BE2C (cell line): Measurements from ENCODE around the gene TBC1D22A.

Source experiments
- DNase-seq: peaks from one replicate; pipeline ENCODE4 v3.0.0-alpha.2; 2020
- H3K27me3 ChIP-seq: fragments of 250-450 bp; sonication (Bioruptor Pico); 2 replicates; pipeline ENCODE4 v1.5.1; 2020; ENCODE audit warnings: mild to moderate bottlenecking
- H3K36me3 ChIP-seq: fragments of 250-450 bp; sonication (Bioruptor Pico); 2 replicates; pipeline ENCODE4 v1.5.1; 2020; ENCODE audit warnings: mild to moderate bottlenecking
- H3K4me1 ChIP-seq: fragments of 250-450 bp; sonication (Bioruptor Pico); 2 replicates; pipeline ENCODE4 v1.5.1; 2020
- H3K4me3 ChIP-seq: 2 replicates; pipeline ENCODE4 v1.5.1; 2011; ENCODE audit warnings: low read depth, low read length
- H3K9me3 ChIP-seq: fragments of 250-450 bp; sonication (Bioruptor Pico); 2 replicates; pipeline ENCODE4 v1.5.1; 2020
- CTCF ChIP-seq: IDR thresholded peaks from 2 replicates; pipeline ENCODE4 v1.5.1; 2012; ENCODE audit warnings: mild to moderate bottlenecking, low read depth, low read length

The TBC1D22A gene

DNA sequence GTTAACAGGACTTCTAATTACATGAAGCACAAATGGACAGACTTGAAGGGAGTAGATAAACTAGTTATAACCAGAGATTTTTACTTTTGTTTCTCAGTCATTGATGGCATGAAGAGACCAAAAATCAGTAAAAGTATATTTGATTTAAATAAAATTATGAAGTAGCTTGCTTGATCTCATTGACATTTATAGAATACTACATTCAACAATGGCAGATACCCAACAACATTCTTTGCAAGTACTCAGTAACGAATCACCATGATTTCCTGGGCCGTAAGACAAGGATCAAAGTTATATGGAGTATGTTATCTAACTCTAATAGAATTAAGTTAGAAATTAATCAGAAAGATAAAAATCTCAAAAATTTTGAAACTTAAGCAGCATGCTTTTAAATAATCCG is 317.6 kb downstream of the TBC1D22A start:
- Histone ChIP-seq H3K9me3 (no peaks in the 10 kb centered on the region; the same call in 1 of the 2 replicates), H3K4me1 (no peaks in the 10 kb centered on the region; the same call in none of the 2 replicates), H3K27me3 (no peaks in the 10 kb centered on the region), H3K36me3 (no peaks in the 10 kb centered on the region), H3K4me3 (no peak overlapping the region)
- no peak for DNase-seq
- TF ChIP-seq CTCF: no peak

DNA sequence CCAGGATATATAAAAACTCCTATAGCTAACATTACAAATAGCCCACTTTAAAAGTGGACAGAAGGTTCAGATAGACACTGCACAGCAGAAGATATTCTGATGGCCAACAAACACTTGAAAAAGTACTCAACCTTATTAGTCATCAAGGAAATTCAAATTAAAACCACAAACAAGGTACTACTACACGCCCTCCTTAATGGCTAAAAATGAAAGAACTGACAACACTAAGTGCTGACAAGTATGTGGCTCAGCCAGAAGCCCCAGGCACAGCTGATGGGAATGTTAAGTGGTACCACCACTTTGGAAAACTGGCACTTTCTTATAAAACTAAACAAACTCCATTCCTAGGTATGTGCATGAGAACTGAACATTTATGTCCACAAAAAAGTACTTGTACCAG is 320.1 kb downstream of the TBC1D22A start:
- Histone ChIP-seq H3K9me3 (no peaks in the 10 kb centered on the region; the same call in 1 of the 2 replicates), H3K36me3 (no peaks in the 10 kb centered on the region), H3K4me1 (no peaks in the 10 kb centered on the region; the same call in none of the 2 replicates), H3K27me3 (no peaks in the 10 kb centered on the region), H3K4me3 (no peak overlapping the region)
- no peak for TF ChIP-seq CTCF
- DNase-seq: no peak

DNA sequence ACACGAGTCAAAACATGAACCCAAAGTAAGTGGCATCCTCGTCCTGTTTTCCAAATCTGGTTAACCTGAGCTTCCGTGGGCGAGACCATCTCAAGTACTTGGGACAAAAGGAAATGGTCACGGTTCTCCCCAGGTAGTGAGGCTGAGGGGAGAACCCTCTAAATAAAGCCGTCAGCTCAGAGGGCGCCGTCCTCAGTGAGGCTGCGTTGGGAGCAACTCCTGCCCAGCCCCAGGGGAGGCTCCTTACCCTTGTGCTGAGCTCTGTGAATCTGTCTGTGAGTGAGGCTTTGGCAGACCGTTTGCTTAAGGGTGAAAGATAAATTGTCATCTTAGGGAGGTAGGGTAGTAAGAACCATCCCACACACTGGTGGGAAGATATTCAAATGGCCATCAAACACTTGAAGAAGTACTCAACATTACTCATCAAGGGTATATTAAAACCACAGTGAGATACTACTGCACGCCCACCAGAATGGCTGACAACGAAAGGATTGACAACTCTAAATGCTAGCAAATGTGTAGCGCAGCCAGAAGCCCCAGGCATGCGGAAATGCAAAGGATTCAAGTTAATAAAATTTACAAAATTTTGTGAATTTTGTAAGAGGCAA is 321.0 kb downstream of the TBC1D22A start:
- TF ChIP-seq CTCF: no peak
- no peaks in the 10 kb centered on the region; the same call in 1 of the 2 replicates for H3K9me3 ChIP-seq
- no peaks in the 10 kb centered on the region for H3K27me3 ChIP-seq
- no peaks in the 10 kb centered on the region for H3K36me3 ChIP-seq
- H3K4me3 ChIP-seq: no peak overlapping the region
- no peaks in the 10 kb centered on the region; the same call in none of the 2 replicates for H3K4me1 ChIP-seq
- DNase-seq: no peak

- Histone ChIP-seq H3K4me3 (no peak overlapping the region), H3K36me3 (no peaks in the 10 kb centered on the region), H3K27me3 (no peaks in the 10 kb centered on the region), H3K9me3 (no peaks in the 10 kb centered on the region; the same call in 1 of the 2 replicates), H3K4me1 (no peaks in the 10 kb centered on the region; the same call in none of the 2 replicates)
- TF ChIP-seq CTCF: no peak
- DNase-seq: no peak
Measured at GRCh38 chr22:47084226-47084625, 321.8 kb downstream of the TBC1D22A start.

DNA sequence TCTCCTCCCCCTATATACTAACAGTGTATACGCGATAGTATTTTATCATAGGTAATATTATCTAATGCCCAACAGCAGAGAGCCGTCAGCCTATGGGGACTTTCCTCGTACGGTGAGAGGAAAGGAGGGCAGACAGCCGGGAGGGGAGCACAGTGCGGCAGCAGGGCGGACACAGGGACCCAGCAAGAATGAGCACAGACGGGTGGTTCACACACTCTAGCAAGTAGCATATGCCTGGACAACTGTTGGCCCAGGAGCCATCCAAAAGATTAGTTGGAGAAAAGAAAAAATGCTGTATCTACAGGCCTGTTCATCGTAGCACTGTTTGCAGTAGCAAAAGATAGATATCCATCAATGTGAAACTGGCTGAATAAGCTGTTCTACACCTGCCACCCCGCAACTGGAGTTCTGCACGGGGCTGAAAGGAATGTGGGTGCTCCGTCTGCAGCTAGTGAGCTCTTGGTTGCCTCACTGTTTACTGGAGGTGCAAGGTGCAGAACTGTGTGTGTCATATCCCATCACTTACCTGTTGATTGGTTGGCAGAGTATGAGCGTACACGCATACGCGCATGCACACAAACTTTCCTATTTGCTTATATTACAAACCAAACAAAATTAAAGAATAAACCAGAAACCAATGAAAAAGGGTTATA is 324.3 kb downstream of the TBC1D22A start:
- Histone ChIP-seq H3K36me3 (no peaks in the 10 kb centered on the region), H3K4me1 (no peaks in the 10 kb centered on the region; the same call in none of the 2 replicates), H3K27me3 (no peaks in the 10 kb centered on the region), H3K9me3 (no peaks in the 10 kb centered on the region; the same call in 1 of the 2 replicates), H3K4me3 (no peak overlapping the region)
- TF ChIP-seq CTCF: no peak
- no peak for DNase-seq
